ENCODE measurements around the gene B9D2.
"Not testable (repeated sequence)": the region's sequence is repeated elsewhere in the genome, so short reads cannot be mapped to it uniquely, and the experiment has no call there.

Gene B9D2

DNA sequence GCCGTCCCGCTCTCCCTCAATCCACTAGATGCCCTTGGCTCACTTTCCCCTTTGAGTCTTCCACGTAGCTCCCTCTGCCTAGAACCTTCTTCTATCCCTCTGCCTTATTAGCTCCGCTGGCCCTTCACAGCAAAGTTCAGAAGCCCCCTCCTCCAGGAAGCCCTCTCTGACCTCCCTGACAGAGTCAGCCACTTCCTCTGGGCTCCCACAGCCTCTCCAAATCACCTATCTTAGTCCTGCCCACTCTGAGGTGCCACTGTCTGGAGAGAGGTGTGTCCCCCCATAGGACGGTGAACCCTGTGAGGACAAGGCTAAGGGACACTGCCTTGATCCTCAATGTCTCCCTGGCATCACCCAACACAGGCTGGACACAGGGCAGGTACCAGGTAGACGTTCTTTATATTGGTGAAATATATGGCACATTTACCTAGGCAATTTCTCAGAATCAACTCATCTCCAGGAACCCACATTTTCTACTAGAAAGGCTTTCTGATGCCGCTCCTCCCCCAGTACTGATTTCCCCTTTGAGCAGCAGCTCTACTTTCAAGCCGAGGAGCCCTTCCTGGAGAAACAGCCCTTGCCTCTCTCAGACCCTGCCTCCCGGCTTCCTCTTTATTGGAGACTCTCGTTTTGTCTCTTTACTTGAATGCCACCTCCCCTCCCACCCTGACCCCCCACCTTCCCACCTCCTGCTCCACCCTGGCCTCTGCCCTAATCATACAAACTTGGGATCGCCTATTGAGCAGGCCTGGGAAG is 6.8 kb downstream of the B9D2 start:
- DNase-seq (ENCODE audit: extremely low read depth in 1 of 2, low read depth in 1 of 2) = no peak

DNA sequence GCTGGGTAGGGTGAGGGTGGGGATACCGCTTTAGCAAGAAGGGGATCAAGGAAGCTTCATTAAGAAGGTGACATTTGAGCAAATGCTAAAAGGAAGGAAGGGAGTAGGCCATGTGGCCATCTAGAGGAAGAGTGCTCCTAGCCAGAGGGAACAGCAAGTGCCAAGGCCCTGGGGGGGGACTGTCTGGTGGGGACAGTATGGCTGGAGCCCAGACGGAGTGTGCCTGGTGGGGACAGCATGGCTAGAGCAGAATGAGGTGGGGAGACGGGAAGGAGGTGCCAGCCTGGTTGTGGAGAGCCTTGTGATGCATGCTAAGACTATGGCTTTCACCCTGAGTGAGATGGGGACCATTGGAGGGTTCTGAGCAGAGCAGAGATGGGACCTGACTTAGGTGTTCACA is 8.1 kb downstream of the B9D2 start:
- DNase-seq (ENCODE audit: extremely low read depth in 1 of 2, low read depth in 1 of 2) = no peak

DNA sequence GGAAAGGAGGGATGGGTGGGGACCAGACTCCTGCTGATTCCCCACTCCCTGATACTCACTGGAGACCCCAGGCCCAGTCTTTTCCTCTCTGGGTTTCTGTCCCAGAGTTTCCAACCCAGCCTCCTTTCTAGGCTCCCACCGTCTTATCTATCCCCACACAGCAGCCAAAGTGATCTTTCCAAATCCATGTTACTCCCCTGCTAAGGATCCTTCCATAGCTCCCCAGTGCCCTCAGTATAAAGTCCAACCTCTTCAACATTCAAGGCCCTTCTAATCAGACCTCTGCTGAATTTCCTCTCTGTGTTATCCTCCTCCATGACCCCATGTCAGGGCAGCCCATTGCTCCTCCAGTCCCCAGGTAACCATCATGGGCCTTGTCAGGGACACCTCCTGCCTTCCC is 8.9 kb downstream of the B9D2 start:
- no peak for DNase-seq (ENCODE audit: extremely low read depth in 1 of 2, low read depth in 1 of 2)

DNA sequence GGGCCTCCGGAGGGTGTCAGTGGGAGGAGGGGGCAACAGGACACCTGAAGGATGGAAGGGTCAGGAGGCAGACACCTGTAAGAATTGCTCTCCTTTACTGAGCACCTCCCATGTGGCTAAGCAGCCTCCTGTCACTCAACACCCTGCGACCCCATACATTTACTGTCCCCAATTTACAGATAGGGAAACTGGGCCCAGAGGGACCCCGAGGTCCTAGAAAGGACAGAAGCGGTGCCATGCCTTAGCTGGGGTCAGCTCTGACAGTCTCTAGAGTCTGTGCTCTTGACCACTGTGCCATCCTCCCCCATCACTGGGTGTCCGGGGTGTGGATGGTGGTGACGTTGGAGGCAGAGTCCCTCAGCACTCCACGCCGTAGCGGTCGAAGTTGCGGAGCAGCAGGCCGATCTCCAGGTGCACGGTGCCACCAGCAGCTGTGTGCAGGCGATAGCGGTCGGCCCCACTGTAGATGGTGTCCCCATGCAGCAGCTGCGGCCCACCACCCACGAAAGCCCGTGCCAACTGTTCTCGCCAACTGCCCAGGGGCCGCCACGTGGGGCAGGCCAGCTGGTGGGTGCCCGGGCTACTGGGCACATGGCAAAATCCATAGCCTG is 9.5 kb downstream of the B9D2 start:
- DNase-seq (ENCODE audit: extremely low read depth in 1 of 2, low read depth in 1 of 2) = no peak

DNA sequence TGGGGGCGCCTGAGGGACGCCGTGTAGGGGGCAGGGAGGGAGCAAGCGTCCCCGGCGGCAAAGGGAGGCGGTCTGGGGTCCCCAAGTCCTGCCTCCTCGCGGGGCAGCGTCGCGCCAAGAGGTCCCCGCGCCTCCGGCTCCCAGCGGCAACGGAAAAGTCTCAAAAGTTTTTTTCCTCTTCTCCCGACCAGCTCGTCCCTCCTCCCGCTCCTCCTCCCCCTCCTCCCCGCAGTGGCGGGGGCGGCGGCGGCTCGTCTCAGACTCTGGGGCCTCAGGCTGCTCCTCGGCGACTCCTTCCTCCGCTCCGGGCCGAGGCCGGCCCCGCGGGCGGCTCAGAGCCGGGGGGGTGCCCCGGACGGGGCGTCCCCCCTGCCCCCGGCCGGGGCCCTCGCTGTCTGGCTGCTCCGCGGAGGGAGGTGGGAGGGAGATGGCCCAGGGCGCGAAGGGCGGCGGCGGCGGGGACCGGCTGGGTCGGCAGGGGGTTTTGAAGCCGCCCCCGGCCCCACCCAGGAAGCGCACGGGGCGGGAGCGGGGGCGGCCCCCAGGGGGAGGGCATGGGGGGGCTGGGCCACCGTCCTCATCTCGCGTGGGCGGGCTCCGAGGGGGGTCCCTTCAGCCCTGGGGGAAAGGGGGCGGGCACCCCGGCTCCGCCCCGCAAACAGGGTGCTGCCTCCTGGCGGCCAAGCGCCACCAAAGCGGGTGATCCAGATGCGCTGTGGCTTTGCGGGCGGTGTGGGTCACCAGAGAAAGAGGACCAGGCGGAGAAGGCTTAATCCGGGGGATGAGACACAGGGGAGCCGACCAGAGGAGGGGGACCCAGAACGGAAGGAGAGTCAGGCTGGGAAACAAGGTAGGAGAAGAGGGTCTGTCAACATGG is 10.2 kb downstream of the B9D2 start, which contains the start of gene TGFB1:
TSS of gene TGFB1 (minus strand) at position 457 of the 877 bp plus-strand sequence. CDS start 878 bp downstream, outside the sequence.
- peak; percentile 90 to 95 for DNase-seq (ENCODE audit: extremely low read depth in 1 of 2, low read depth in 1 of 2)

DNA sequence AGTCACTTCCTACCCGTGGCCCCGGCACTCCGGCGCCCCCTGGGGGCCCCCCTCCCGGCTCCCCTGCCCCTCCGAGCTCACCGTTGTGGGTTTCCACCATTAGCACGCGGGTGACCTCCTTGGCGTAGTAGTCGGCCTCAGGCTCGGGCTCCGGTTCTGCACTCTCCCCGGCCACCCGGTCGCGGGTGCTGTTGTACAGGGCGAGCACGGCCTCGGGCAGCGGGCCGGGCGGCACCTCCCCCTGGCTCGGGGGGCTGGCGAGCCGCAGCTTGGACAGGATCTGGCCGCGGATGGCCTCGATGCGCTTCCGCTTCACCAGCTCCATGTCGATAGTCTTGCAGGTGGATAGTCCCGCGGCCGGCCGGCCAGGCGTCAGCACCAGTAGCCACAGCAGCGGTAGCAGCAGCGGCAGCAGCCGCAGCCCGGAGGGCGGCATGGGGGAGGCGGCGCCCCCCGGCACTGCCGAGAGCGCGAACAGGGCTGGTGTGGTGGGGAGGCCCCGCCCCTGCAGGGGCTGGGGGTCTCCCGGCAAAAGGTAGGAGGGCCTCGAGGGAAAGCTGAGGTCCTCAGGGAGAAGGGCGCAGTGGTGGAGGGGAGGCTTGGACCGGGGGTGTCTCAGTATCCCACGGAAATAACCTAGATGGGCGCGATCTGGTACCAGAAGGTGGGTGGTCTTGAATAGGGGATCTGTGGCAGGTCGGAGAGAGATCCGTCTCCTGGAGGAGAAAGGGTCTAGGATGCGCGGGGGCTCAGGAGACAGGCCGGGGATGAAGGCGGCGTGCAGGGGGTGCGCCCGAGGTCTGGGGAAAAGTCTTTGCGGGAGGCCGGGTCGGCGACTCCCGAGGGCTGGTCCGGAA is 11.1 kb downstream of the B9D2 start:
- DNase-seq (ENCODE audit: extremely low read depth in 1 of 2, low read depth in 1 of 2) = peak in 1 of 2 donors; percentile 70

DNA sequence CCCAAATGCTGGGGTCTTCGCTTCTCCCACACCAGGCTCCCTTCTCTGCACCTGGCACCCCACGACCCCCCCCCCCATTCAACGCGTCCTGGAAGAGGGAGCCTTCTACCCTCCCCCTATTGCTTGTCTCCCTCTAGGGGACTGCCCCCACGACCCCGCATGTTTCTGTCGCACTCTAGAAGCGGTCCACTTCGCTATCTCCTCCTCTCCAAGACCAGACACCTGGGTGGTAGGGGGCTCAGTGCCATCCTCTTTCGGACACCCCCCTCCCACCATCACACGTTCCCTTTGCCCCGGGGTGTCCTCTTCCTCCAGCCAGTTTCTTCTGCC is 11.7 kb downstream of the B9D2 start:
- DNase-seq (ENCODE audit: extremely low read depth in 1 of 2, low read depth in 1 of 2) = no peak

DNA sequence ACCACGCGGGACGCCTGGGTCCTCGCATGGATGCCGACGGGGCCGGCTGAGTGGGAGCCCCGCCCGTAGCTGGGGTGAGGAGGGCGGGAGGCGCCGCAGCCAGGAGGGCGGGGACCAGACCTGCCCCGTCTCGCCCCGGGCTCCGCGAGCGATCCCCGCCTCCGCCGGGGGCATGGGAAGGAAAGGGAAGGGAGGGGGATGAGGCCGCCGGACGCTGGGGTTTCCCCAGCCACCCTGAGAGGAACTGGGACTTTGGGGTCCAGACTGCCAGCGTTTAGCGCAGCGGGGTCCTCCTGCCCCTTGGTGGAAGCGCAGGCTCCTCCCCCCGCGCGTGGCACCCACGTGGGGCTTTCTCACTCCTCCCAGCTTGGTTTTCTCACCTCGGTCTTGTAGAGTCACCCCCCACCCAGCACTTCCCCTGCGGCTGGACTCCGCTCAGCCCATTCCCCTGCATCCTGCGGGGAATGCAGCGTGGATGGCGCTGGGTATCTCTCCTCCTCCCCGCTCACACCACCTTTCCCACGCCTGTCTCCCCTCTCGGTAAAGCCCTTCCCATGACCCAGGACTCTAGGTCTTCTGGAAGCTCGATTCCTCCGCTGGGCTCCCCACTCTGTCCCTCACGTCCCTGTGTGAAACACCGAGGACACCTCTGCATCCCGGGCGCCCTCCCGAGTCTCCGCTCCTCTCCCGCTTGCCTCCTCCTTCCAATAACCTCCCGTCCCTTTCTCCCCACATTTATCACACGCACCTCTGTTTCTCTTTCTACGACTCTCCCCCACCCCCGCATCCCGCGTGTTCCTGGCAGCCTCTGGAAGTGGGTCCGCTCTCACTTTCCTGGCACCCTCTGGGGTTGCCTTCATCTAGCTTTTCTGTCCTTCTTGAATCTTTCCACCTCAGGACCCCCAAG is 12.4 kb downstream of the B9D2 start:
- DNase-seq (ENCODE audit: extremely low read depth in 1 of 2, low read depth in 1 of 2) = peak; percentile 65 to 71

DNA sequence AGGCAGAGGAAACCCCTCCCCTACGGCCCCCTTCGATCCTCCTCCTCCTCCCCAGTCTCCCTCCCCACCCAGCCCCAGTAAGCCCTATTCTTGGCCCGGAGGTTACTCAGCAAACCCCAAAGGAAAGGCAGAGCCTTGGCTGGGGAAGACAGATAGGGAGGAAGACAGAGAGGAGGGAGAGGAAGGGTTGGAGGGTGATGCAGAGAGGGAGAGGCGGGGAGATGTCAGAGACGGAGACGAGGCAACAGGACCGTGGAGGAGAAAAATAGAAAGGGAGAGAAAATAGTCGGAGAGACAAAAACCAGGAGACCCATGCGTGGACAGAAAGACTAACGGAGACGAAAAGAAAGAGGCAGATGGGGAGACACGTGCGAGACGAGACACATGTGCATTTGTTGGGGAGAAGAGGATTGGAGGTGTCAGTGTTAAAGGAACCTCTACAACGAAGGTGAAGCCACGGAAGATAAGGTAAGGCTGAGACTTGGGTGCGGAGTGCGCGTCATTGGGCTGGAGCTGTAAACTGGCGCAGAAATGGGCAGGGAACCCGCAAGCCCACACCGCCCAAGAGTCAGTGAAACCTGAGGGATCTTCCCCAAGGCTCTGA is 13.1 kb downstream of the B9D2 start:
- DNase-seq (ENCODE audit: extremely low read depth in 1 of 2, low read depth in 1 of 2) = no peak

DNA sequence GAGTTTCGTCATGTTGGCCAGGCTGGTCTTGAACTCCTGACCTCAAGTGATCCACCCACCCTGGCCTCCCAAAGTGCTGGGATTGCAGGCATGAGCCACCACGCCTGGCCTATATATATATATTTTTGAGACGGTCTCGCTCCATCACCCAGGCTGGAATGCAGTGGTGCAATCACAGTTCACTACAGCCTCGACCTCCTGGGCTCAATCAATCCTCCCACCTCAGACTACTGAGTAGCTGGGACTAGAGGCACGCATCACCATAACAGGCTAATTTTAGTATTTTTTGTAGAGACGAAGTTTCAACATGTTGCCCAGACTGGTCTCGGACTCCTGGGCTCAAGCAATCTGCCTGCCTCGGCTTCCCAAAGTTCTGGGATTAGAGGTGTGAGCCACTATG is 17.0 kb downstream of the B9D2 start:
- DNase-seq (ENCODE audit: extremely low read depth in 1 of 2, low read depth in 1 of 2) = not testable (repeated sequence)

DNA sequence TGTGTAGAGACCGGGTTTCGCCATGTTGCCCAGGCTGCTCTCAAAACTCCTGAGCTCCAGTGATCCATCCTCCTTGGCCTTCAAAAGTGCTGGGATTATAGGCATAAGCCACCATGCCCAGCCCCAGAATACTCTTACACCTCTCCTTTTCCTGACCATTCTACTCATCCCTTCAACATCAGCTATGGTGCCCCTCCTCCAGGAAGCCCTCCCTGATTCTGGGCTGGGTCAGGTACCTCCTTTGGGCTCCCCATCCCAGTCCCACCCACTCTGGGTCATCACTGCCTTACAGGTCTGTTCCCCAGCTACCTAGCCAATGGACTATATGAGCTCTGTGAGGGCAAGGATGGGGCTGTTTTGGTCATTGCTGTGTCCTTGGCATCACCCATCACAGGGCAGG is 19.8 kb downstream of the B9D2 start:
- no peak for DNase-seq (ENCODE audit: extremely low read depth in 1 of 2, low read depth in 1 of 2)

DNA sequence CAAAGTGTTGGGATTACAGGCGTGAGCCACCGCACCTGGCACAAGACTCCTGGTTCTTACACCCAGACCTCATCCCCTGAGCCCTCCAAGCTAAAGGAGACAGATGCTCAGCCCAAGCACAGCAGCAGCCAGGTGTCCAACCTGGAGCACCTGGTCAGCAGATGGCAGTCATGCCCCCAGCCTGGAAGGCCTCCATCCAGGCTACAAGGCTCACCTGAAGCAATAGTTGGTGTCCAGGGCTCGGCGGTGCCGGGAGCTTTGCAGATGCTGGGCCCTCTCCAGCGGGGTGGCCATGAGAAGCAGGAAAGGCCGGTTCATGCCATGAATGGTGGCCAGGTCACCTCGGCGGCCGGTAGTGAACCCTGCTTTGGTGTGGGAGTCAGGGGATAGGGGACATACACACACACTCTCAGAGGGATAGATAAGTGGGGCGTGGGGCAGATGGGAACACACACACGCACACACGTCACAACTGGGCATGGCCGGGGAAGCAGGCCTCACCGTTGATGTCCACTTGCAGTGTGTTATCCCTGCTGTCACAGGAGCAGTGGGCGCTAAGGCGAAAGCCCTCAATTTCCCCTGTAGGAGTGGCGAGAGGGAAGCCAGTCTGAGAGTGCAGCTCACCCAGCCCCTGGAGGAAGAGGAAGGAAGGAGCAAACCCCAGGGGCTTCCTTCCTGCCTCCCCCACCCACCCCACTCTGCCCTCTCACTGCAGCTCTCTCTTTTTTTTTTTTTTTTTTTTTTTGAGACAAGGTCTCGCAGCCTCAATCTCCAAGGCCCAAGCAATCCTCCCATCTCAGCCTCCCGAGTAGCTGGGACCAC is 22.1 kb downstream of the B9D2 start:
- no peak for DNase-seq (ENCODE audit: extremely low read depth in 1 of 2, low read depth in 1 of 2)

DNA sequence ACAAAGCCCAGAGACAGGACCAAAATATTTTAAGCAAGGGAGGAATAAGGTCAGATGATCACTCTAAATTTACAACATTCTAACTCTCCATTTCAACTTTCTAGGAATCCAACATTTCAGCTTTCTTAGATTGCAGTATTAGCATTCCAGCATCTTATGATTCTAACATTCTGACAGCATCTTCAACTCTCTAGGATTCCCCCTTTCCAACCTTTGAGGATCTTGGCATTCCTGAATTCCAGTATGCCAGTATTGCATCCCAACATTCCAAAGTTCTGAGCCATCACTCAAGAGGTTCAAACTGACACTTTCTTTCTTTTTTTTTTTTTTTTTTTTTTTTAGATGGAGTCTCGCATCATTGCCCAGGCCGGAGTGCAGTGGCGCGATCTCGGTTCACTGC is 24.0 kb downstream of the B9D2 start:
- no peak for DNase-seq (ENCODE audit: extremely low read depth in 1 of 2, low read depth in 1 of 2)

DNA sequence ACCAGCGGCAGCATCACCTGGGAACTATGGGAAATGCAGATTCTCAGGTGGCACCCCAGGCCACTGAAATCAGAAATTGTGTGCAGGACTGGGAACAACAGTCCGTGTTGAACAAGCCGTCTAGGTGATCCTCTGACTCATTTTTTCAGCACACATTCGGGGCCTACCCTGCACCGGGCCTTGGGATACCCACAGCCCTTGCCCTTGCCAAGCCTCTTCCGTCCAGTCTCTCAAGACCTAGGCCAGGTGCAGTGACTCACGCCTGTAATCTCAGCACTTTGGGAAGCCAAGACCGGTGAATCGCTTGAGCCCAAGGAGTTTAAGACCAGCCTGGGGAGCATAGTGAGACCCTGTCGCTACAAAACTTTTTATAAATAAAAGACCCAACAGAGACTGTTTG is 28.5 kb downstream of the B9D2 start:
- no peak for DNase-seq (ENCODE audit: extremely low read depth in 1 of 2, low read depth in 1 of 2)

DNA sequence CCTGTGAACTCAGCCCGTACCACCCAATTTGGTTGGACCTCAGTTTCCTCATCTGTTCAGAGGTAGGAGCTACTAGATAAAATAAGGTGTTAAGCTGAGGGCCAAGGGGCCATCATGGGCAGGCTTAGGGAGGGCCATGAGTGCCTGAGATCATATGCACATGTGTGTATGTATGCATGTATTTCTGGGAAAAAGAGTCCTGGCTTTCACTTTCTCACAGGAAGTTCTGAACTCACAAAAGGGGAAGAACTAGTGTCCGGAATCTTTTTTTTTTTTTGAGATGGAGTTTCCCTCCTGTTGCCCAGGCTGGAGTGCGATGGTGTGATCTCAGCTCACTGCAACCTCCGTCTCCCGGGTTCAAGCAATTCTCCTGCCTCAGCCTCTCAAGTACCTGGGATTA is 29.2 kb downstream of the B9D2 start:
- no peak for DNase-seq (ENCODE audit: extremely low read depth in 1 of 2, low read depth in 1 of 2)

DNA sequence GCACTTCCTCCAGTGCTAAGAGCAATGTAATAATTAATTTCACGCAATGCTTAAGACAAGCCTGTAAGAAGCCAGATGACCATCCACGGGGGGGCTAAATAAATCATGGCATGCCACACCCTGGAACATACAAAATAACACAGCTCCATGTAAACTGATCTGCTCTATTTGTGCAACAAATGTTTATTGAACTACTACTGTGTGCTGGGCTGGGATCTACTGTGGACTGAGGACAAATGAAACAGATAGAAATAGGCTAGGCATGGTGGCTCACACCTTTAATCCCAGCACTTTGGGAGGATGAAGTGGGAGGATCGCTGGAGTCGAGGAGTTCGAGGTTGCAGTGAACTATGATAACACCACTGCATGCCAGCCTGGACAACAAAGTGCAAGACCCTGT is 31.5 kb downstream of the B9D2 start:
- DNase-seq (ENCODE audit: extremely low read depth in 1 of 2, low read depth in 1 of 2) = no peak

DNA sequence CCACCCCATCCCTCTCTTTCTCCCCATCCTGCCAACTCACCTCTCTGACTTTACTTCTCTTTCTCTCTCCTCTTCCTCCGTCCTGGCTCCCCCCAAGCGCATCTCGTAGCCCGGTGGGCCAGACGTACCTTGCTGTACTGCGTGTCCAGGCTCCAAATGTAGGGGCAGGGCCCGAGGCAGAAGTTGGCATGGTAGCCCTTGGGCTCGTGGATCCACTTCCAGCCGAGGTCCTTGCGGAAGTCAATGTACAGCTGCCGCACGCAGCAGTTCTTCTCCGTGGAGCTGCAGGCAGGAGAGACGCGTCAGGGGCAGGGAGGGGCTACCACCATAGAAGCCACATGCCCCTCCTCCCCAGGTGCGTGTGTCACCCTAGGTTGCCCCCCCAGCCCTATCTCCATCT is 31.9 kb downstream of the B9D2 start:
- DNase-seq (ENCODE audit: extremely low read depth in 1 of 2, low read depth in 1 of 2) = no peak

DNA sequence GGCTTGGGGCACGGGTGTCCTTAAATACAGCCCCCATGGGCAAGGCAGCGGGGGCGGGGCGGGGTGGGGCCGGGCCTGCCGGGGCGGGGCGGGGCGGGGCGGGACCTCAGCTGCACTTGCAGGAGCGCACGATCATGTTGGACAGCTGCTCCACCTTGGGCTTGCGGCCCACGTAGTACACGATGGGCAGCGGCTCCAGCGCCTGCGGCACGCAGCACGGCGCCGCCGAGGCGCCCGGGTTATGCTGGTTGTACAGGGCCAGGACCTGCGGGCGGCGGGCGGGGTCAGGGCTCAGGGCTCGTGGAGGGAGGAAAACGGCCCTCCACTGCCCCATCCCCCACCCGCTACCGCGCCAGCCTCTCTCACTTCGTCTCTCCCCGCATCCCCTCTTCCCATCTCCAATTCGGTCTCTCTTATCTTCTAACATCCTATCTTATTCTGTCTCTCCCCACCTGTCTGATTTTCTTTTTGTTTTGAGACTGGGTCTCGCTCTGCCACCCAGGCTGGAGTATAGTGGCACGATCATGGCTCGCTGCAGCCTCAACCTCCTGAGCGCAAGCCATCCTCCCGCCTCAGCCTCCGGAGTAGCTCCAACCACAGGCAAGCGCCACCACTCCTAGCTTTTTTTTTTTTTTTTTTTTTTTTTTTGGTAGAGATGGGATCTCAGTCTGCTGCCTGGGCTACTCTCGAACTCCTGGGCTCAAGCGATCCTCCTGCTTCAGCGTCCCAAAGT is 32.8 kb downstream of the B9D2 start:
- no peak for DNase-seq (ENCODE audit: extremely low read depth in 1 of 2, low read depth in 1 of 2)
